ACC112 (cell line): ENCODE measurements around the gene SYNM.

Source experiments
- H2AFZ ChIP-seq: fragments of 200-600 bp; sonication (generic); one replicate; pipeline ENCODE4 v1.6.0; 2017; ENCODE audit warnings: antibody characterized with exemption, low read length; ENCODE audit not compliant: unreplicated experiment
- H3K27ac ChIP-seq: fragments of 200-600 bp; sonication (generic); 2 replicates; pipeline ENCODE4 v1.5.1; 2014; ENCODE audit warnings: low read depth, mild to moderate bottlenecking, antibody characterized with exemption, low read length, moderate library complexity
- H3K27me3 ChIP-seq: fragments of 200-600 bp; sonication (generic); 2 replicates; pipeline ENCODE4 v1.6.1; 2014; ENCODE audit warnings: mild to moderate bottlenecking, antibody characterized with exemption, low read length, moderate library complexity, mixed read lengths; ENCODE audit not compliant: insufficient read depth
- H3K36me3 ChIP-seq: fragments of 200-600 bp; sonication (generic); 2 replicates; pipeline ENCODE4 v1.6.1; 2016; ENCODE audit warnings: mild to moderate bottlenecking, antibody characterized with exemption, low read length, moderate library complexity, mixed read lengths; ENCODE audit not compliant: insufficient read depth
- H3K4me1 ChIP-seq: fragments of 200-600 bp; sonication (generic); one replicate; pipeline ENCODE4 v1.6.1; 2016; ENCODE audit warnings: low read length, mixed read lengths; ENCODE audit not compliant: insufficient read depth, unreplicated experiment, control insufficient read depth
- H3K4me3 ChIP-seq: fragments of 200-600 bp; sonication (generic); 2 replicates; pipeline ENCODE4 v1.5.1; 2014; ENCODE audit warnings: mild to moderate bottlenecking, low read depth, low read length
- H3K79me2 ChIP-seq: fragments of 200-600 bp; sonication (generic); one replicate; pipeline ENCODE4 v1.6.0; 2016; ENCODE audit warnings: low read length; ENCODE audit not compliant: control insufficient read depth, unreplicated experiment, insufficient read depth

SYNM gene

DNA sequence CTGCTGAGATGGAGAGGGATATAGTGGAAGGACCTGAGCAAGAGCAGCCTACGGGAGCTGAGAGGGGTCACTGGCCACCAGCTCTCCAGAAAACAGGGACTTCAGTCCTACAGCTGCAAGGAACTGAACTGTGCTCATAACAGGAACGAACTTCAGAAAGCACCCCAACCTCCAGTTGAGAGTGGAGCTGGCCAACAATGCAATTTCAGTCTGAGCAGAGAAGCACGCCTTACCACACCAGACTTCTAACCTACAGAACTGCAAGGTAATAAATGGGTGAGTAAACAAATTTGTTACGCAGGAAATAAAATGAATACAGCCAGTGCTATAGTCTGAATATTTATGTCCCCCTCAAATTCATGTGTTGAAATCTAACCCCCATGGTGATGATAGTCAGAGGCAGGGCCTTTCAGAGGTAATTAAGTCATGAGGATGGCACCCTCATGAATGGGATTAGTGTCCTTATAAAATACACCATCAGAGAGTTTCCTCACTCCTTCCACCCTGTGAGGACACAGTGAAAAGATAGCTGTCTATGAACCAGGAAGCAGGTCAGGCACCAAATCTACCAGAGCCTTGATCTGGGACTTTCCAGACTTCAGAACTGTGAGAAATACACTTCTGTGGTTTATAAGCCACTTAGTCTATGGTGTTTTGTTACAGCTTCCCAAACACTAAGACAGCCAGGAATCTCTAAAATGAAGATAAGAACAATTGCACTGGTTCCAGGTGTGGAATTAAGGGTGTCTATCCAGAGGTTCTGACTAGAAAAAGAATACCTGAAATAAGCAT, 58.6 kb downstream of the SYNM start:
- peaks cover 3% of the 10 kb centered on the region; the same call in 1 of the 2 replicates for H3K36me3 ChIP-seq
- H3K4me1 ChIP-seq: no peaks in the 10 kb centered on the region
- H2AFZ ChIP-seq: no peak overlapping the region
- no peak overlapping the region for H3K4me3 ChIP-seq
- H3K79me2 ChIP-seq: no peaks in the 10 kb centered on the region
- no peaks in the 10 kb centered on the region for H3K27me3 ChIP-seq
- no peak overlapping the region for H3K27ac ChIP-seq

DNA sequence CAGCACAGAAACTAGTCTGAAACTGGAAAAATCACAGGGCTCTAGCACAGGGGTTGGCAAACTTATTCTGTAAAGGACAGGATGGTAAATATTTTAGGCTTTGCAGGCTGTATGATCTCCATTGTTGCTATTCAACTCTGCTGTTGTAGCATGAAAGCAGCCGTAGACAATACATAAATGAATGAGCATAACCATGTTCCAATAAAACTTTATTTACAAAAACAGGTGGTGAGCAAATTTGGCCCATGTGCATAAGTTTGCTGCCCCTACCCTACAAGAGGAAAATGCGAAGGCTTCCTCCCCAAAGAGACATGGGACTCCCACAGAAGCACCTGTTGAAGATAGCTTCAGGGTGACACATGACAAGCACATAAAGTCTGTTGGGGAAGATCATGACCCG, 59.2 kb downstream of the SYNM start:
- Histone ChIP-seq H3K4me3 (no peak overlapping the region), H2AFZ (no peak overlapping the region), H3K79me2 (no peaks in the 10 kb centered on the region), H3K36me3 (peaks cover 2% of the 10 kb centered on the region; the same call in 1 of the 2 replicates), H3K27ac (no peak overlapping the region), H3K27me3 (no peaks in the 10 kb centered on the region), H3K4me1 (no peaks in the 10 kb centered on the region)

DNA sequence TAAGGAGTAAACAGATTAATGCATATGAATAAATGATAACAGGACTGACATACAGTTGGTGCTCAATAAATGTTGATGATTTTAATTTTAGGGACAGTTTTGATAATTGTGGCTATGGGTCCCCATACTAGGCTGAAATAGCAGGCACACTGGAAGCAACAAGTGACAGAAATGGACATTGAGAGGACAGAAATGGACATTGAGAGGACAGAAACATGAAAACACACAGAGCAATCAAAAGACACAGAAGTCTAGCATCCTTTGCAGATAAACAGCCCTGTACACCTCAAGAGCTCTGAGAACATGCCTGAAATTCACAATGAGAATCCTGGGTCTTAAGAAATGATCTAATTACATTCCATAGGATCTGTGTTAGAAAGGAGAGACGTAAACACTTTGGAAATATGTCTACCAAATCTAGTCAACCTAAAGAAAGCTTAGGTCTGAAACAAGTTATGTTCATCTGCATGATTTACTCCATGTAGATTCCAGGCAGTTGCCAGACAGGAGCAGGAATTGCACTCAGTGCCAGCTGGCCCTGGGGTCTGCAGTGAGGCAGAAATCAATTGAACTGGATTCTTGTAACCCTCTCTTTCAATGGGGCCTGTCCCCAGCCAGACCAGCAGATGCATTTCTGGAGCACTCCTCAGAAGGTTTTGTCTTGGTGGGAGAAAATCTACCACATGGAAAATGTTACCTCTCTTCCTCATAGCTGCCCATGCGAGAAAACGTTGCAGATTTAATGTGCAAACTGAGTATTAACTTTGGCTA, 60.3 kb downstream of the SYNM start:
- no peaks in the 10 kb centered on the region for H3K79me2 ChIP-seq
- H3K4me1 ChIP-seq: no peaks in the 10 kb centered on the region
- H2AFZ ChIP-seq: no peak overlapping the region
- no peaks in the 10 kb centered on the region for H3K36me3 ChIP-seq
- H3K27ac ChIP-seq: no peak overlapping the region
- no peaks in the 10 kb centered on the region for H3K27me3 ChIP-seq
- H3K4me3 ChIP-seq: no peak overlapping the region

DNA sequence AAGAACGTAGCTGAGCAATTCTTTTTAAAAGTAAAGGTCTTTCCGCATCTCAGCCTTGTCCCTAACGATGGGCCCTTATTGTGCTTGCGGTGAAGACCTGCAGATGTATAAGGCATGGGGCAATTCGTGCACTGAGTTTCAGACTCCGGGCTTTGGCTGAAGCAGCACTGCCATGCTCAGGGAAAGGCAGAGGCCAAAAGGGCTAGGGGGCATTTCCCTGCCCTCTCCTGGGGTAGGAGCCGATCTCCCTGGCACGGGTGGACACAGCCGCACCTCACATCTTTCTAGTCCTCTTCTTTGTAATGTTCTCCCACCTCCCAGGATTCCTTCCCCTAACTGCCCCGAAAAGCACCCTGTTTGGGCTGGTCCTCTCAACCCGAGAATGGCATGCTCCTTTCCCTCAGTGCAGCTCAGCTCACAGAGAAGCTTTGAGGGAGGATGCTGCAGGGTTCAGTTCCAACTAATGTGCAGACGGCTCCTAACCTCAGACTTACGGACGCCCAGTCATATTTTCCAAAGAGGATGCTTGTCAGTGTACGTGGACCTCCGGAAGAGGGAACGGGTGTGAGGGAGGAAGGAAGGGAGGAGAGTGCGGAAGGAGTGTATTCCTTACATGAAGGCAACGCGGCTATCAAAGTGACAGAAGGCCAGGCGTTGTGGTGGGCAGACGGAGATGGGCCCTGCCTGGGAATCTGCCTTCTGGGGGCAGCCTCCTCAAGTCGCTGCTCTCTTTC, 61.2 kb downstream of the SYNM start:
- no peak overlapping the region for H2AFZ ChIP-seq
- H3K36me3 ChIP-seq: 0 out of 2 replicates have a peak, but pooled peaks cover 2% of the 10 kb centered on the region
- H3K27me3 ChIP-seq: no peaks in the 10 kb centered on the region
- H3K4me1 ChIP-seq: no peaks in the 10 kb centered on the region
- H3K27ac ChIP-seq: no peak overlapping the region
- no peaks in the 10 kb centered on the region for H3K79me2 ChIP-seq
- no peak overlapping the region for H3K4me3 ChIP-seq

DNA sequence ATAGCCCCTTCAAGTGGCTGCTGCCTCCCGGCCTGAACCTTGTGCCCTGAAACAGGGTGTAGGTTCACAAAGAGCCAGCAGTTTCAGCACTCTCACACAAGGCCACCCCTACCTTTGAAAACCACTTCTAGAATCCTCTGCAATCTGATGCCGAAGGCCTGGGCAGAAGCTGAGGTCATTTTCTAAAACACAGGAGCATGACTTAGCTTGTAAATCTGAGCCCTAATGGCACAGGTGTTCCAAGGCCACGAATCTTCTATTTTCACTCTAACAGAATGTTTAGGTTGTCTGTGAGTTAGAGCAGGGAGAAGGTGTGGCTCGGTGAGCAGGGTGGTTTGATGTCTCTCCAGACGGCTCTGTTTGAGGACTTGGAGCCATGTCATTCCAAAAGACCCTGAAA, 62.3 kb downstream of the SYNM start:
- no peak overlapping the region for H2AFZ ChIP-seq
- H3K79me2 ChIP-seq: no peaks in the 10 kb centered on the region
- no peak overlapping the region for H3K27ac ChIP-seq
- H3K36me3 ChIP-seq: 0 out of 2 replicates have a peak, but pooled peaks cover 3% of the 10 kb centered on the region
- H3K27me3 ChIP-seq: no peaks in the 10 kb centered on the region
- no peak overlapping the region for H3K4me3 ChIP-seq
- no peaks in the 10 kb centered on the region for H3K4me1 ChIP-seq

DNA sequence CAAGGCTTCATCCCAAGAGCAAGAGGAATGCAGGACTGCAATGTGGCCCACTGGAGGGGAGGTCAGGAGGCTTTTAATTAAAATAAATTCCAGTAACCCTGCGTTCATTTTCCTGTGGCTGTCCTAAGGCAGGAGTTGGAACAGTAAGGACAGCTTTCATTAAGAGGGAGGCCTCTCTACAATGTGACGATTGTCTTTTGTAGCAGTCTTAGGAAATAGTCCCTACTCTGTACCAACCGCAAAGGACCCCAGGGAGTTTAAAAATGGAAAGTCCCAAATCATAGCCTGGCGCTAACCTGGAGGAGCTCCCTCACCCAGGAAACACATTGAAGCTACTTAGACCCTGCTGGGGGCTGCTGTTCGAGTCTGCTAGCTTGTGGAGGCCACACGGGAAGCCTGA, 62.8 kb downstream of the SYNM start:
- Histone ChIP-seq H3K4me3 (no peak overlapping the region), H3K27ac (no peak overlapping the region), H2AFZ (no peak overlapping the region), H3K27me3 (no peaks in the 10 kb centered on the region), H3K4me1 (no peaks in the 10 kb centered on the region), H3K79me2 (no peaks in the 10 kb centered on the region), H3K36me3 (0 out of 2 replicates have a peak, but pooled peaks cover 3% of the 10 kb centered on the region)

DNA sequence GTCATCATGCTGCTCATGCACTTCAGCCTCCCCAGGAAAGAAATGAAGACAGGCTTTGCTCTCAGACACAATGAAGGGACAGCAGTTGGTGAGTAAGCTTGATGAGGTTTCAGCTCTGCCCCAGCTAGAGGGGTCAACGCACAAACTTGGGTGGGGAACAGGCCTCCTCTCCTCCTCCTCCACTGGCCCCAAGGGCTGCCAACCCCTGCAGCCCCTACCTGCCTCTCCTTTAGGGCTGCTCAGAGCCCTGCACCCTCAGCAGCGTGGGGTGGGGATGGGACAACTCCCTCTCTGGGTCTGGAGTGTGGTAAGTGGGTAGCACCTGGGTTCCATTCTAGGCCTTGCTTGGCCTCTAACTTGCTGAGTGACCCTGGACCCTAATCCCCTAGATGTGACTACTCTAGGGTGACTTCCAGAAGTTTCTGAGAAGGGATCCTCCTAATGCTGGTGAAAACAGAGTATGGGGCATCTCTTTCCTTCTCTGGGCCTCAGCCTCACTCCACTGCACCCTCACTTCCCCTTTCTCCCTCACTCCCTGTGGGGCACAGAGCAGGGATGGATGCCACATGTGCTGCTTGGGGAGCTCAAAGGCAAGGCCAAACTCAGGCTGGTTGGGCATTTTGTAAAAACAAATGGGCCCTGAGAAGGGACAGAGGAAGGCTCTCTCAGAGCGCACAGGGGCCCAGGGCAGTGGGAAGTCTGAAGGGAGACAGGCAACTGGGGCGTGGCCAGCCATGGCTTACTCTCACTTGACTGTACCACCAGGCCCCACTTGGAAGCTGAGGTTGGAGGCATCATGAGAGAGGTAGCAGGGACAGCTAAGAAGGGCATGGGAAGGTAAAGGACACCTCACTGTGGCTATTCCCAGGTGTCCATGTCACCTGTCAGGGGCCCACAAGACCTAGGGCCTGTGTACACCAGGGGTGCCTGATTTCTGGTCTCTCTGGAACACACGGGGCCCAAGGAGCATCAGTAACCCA, 64.0 kb downstream of the SYNM start:
- Histone ChIP-seq H3K4me1 (no peaks in the 10 kb centered on the region), H3K27ac (no peak overlapping the region), H3K4me3 (no peak overlapping the region), H2AFZ (no peak overlapping the region), H3K27me3 (no peaks in the 10 kb centered on the region), H3K36me3 (0 out of 2 replicates have a peak, but pooled peaks cover 3% of the 10 kb centered on the region), H3K79me2 (no peaks in the 10 kb centered on the region)

DNA sequence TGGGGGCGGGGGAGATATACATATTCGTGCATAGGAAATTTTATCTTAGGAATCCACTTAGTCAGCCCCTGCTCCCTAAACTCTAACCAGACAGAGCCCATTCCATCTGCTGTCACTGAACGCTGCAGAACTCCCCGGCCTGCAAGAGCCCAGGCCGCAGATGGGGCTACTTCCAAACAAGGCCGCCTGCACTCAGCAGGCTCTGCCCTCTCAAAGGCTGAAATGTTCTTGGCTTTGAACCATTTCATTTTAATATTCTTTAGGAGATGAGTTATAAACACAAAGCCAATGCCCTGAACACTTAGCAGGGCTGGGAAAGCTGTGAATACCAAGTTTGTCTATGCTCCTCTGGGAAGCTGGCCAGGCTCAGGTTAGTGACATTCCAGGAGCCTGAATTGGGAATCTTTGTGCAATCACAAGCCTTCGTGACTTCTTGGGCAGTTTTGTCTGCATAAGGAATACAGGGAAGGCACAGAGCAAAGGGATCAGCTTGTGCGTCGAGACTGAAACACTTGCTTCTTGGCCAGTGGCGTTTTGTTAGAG, 65.0 kb downstream of the SYNM start:
- 0 out of 2 replicates have a peak, but pooled peaks cover 3% of the 10 kb centered on the region for H3K36me3 ChIP-seq
- H2AFZ ChIP-seq: no peak overlapping the region
- H3K4me3 ChIP-seq: no peak overlapping the region
- H3K79me2 ChIP-seq: no peaks in the 10 kb centered on the region
- H3K27ac ChIP-seq: no peak overlapping the region
- no peaks in the 10 kb centered on the region for H3K4me1 ChIP-seq
- no peaks in the 10 kb centered on the region for H3K27me3 ChIP-seq

DNA sequence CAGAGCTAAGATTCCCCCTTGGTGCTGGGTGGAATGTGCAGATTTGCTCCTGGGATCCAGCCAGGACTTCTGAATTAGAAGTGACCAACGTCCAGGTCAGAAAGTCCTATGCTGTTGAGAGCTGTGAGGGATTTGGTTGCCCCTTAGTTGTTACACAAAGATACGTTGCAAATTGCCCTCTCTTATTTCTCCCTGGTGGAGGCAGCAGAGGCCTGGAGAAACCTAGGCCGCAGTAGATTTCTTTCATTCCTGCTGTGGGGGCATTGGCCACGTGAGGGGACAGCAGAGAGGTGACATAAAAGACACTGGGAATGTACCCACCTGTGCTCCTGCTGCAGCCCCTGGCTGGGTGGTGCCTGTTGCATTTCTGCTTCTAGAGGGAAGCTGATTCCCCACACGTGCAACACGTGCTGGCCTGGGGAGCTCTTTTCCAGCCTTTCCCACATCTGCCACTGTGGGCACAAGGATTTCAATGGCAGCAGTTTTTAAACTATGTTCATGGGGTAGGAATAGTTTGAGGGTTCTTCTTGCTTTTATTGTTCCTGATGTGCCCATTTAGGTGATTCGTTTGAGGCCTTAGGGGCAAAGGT, 65.7 kb downstream of the SYNM start:
- no peaks in the 10 kb centered on the region for H3K4me1 ChIP-seq
- 0 out of 2 replicates have a peak, but pooled peaks cover 3% of the 10 kb centered on the region for H3K36me3 ChIP-seq
- H3K27me3 ChIP-seq: no peaks in the 10 kb centered on the region

More for the DNA sequence above, 65.7 kb downstream of the SYNM start:
- Histone ChIP-seq H3K79me2 (no peaks in the 10 kb centered on the region), H3K27ac (no peak overlapping the region), H3K4me3 (no peak overlapping the region), H2AFZ (no peak overlapping the region)
